ENCODE data around the gene PITHD1.
"Not testable (repeated sequence)": the region's sequence is repeated elsewhere in the genome, so short reads cannot be mapped to it uniquely, and the experiment has no call there.

PITHD1 gene

GRCh38 chr1:23817633-23818032 lies 39.4 kb downstream of the PITHD1 start:
- in situ Hi-C loops (cut with MboI; ENCODE audit: low sequenced_read_pairs): no loop called here

- in situ Hi-C loops (cut with MboI; ENCODE audit: low sequenced_read_pairs): no loop called here
Measured at GRCh38 chr1:23823767-23824166, 45.5 kb downstream of the PITHD1 start.

GRCh38 chr1:23824711-23825075 lies 46.5 kb downstream of the PITHD1 start:
- in situ Hi-C loops (cut with MboI; ENCODE audit: low sequenced_read_pairs): no loop called here

DNA sequence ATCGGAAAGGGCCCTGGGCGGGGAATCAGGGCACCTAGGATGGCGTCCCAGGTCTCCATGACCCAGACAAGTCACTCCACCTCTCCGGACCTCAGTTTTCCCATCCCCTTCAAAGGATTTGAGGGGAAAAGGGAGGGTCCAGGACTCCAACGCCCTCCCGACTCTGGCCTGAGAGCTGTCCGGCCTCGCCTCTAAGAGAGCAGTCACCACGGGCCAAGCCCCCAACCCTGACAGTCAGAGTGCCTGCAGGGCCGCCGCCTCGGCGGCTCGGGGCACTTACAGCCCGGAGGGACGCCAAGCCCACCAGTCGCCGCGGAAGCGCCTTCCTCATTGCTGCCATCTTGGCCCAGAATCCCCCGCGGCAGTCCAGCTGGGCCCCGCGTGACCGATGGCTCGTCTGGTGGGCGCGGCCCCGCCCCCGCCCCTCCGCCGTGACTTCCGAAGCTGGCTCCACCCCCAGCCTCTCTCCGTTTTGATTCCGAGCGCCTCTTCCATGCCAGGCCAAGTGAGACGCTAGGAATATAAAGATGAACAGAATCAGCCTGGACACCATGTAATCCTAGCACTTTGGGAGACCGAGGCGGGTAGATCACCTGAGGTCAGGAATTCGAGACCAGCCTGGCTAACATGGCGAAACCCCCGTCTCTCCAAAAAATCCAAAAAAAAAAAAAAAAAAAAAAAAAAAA lies 47.0 kb downstream of the PITHD1 start, which contains the start of gene HMGCL:
Gene HMGCL, minus strand, starts transcription at position 354 of the 686 bp plus-strand sequence. Its CDS starts 14 bp downstream, at position 340.
- in situ Hi-C loops (cut with MboI; ENCODE audit: low sequenced_read_pairs): no loop called here

DNA sequence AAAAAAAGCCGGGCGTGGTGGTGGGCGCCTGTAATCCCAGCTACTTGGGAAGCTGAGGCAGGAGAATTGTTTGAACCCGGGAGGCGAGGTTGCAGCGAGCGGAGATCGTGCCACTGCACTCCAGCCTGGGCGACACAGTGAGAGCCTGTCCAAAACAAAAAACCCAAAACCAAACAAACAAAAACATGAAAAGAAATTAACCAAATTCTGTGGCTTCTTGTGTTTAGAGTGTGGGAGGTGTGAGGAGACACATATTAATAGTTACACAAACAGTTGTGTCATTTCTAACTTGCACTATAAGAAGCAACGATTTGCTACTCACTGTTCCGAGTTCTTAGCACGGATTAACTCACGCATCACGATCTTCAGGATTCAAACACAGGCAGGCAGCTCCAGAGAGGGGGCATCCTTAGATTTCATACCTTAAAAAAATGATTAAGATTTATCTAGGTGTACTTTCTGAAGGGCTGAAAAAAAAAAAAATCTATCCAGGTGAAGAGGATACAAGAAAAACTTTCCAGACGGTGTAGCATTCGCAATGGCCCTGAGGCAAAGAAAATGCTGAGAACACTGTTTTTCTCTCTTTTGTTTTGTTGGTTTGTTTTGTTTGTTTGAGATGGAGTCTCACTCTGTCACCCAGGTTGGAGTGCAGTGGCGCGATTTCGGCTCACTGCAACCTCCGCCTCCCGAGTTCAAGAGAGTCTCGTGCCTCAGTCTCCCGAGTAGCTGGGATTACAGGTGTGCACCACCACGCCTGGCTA lies 47.7 kb downstream of the PITHD1 start:
- in situ Hi-C loops (cut with MboI; ENCODE audit: low sequenced_read_pairs): no loop called here

GRCh38 chr1:23826590-23826989 lies 48.4 kb downstream of the PITHD1 start:
- in situ Hi-C loops (cut with MboI; ENCODE audit: low sequenced_read_pairs): not testable (repeated sequence)

DNA sequence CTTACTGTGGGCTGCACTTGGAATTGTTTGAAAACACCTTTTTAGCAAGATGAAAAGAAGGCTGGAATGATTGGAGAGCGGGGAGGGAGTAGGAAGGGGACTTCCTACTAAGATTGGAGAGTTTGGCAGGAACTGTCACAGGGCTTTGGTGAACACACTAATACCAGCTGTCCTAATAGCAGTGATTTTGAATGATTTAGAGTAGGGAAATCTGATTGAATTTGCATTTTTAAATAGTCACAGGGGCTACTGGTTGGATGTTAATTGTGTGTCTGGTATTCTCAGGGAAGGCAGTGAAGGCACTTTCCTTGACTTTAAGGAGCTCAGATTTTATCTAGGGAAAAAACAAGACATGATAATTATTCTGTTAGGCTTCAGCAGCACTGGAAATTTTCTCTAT lies 49.5 kb downstream of the PITHD1 start:
- in situ Hi-C loops (cut with MboI; ENCODE audit: low sequenced_read_pairs): no loop called here

DNA sequence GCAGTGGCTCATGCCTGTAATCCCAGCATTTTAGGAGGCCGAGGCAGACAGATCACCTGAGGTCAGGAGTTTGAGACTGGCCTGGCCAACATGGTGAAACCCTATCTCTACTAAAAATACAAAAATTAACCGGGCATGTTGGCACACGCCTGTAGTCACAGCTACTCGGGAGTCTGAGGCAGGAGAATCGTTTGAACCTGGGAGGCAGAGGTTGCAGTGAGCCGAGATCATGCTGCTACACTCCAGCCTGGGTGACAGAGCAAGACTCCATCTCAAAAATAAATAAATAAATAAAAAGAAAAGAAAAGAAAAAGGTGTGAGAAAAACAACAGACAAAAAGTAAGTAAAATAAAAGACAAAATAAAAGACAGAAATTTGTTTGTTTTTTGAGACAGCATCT lies 55.9 kb downstream of the PITHD1 start:
- in situ Hi-C loops (cut with MboI; ENCODE audit: low sequenced_read_pairs): not testable (repeated sequence)

DNA sequence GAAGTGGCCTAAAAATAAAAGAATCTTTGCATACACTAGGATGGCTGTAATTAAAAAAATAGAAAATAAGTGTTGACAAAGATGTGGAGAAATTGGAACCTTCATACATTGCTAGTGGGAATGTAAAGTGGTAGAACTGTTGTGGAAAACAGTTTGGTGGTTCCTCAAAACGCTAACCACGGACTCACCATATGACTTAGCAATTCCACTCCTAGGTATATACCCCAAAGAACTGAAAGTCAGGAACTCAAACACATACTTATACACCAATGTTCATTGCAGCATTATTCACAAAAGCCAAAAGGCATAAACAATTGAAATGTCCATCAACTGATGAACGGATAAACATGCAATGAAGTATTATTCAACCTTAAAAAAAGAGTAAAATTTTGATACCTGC lies 57.8 kb downstream of the PITHD1 start:
- in situ Hi-C loops (cut with MboI; ENCODE audit: low sequenced_read_pairs): no loop called here
